IPS DF 6.9 (cell line): ENCODE measurements around the gene IP6K3.
A peak's percentile ranks its signal among the peaks of the same experiment; 100 is the strongest.

Experiments
- DNase-seq: peaks from one replicate; pipeline ENCODE4 v3.0.0-alpha.2; 2013; ENCODE audit warnings: low read depth, low spot score
- H3K27ac ChIP-seq: one replicate; pipeline ENCODE4 v1.5.1; 2013; ENCODE audit warnings: low read length, control low read depth
- H3K27me3 ChIP-seq: 2 replicates; pipeline ENCODE4 v1.6.1; 2013; ENCODE audit warnings: mild to moderate bottlenecking, low read length; ENCODE audit not compliant: control insufficient read depth, insufficient read depth
- H3K36me3 ChIP-seq: 2 replicates; pipeline ENCODE4 v1.6.1; 2013; ENCODE audit warnings: low read length; ENCODE audit not compliant: control insufficient read depth, insufficient read depth
- H3K4me1 ChIP-seq: 2 replicates; pipeline ENCODE4 v1.6.1; 2013; ENCODE audit warnings: low read length; ENCODE audit not compliant: control insufficient read depth, insufficient read depth
- H3K4me3 ChIP-seq: 2 replicates; pipeline ENCODE4 v1.5.1; 2013; ENCODE audit warnings: mild to moderate bottlenecking, low read length
- H3K9me3 ChIP-seq: 2 replicates; pipeline ENCODE4 v1.6.1; 2013; ENCODE audit warnings: low read length, inconsistent platforms; ENCODE audit not compliant: control insufficient read depth, insufficient read depth
- WGBS: extraction: QIAGEN DNeasy Blood & Tissue Kit; methylation state at CpG from one replicate; pipeline ENCODE4 v1.1.7; 2013; ENCODE audit warnings: mixed read lengths, missing lambda C conversion rate; ENCODE audit not compliant: insufficient read length, insufficient coverage; 5-methylcytosine and 5-hydroxymethylcytosine counted together

Gene IP6K3

DNA sequence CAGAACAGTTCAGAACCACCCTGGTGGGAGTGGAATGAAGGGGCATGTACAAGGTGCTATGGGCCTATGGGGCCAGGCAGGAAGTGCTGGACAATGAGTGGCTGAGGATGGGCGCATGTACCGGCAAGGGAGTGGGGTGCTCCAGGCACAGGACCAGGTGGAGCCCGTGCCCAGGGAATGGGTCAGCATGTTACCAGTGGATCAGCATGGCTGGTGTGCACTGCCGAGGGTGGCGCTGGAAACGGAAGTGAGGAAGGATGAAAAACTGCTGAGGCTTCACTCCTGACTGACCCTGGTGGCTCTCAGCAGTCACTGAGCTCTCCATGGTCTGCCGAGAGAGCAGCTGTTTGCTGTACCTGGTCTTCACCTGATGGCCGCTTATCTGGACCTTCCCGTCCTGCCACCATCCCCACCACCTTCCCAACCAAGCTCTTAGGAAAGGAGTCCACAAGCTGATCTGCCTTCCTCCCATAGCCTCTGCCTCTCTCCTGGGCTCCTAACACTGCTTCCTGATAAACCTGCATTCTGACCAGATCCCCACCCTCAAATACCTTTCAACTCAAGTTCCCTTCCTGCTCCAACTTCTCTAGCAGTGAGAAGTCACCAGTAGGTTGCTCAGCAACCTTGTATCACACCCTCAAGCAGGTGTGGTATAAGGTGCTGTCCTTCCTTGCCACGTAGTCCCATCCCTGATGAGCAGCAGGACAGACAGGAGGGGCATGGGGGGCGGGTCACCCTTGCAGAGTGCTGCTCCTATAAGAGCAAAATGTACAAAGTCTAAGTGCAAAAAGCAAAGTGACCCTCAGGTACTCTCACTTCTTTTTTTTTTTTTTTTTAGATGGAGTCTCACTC, 42.3 kb downstream of the IP6K3 start:
- Histone ChIP-seq H3K36me3 (0 out of 2 replicates have a peak, but pooled peaks cover 5% of the 10 kb centered on the region), H3K4me3 (no peak overlapping the region), H3K4me1 (no peaks in the 10 kb centered on the region), H3K9me3 (no peaks in the 10 kb centered on the region), H3K27me3 (no peaks in the 10 kb centered on the region), H3K27ac (no peak overlapping the region)
- DNase-seq = no peak
- no CpG with 5 or more reads among the region's 11 CpGs for WGBS

GRCh38 chr6:33702345-33702977, 44.2 kb downstream of the IP6K3 start:
- H3K4me1 ChIP-seq = no peaks in the 10 kb centered on the region; the same call in 1 of the 2 replicates
- H3K36me3 ChIP-seq = peaks cover 9% of the 10 kb centered on the region
- H3K27me3 ChIP-seq = no peaks in the 10 kb centered on the region
- no peak overlapping the region for H3K27ac ChIP-seq
- no peaks in the 10 kb centered on the region for H3K9me3 ChIP-seq
- WGBS = no CpG with 5 or more reads among the region's 1 CpG
- no peak for DNase-seq
- no peak overlapping the region for H3K4me3 ChIP-seq

- DNase-seq = peak; percentile 86
- H3K36me3 ChIP-seq = peaks cover 22% of the 10 kb centered on the region
- no peaks in the 10 kb centered on the region for H3K27me3 ChIP-seq
- H3K4me3 ChIP-seq = no peak overlapping the region
- WGBS = no CpG with 5 or more reads among the region's 10 CpGs
- no peaks in the 10 kb centered on the region for H3K9me3 ChIP-seq
- no peak overlapping the region for H3K27ac ChIP-seq
- H3K4me1 ChIP-seq = no peaks in the 10 kb centered on the region; the same call in 1 of the 2 replicates
These were observed 46.2 kb downstream of the IP6K3 start for GRCh38 chr6:33700391-33701050.

DNA sequence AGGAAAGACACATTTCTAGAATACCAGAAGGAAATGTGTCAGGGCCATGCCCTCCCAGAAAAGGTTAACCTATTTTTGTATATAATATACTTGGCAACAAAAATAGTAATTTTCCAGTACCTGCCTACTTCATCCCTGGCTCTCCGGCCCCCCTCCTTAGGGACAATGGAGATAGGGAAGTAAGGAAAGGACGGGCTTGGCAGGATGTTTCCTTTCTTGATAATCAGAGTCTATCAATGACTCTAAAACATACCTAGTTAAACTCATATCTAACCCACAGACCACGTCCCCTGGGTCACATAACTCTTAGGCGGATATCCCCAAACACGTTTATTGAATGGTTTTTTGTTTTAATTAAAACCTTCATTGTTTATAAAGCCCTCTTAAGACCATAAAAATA, 47.0 kb downstream of the IP6K3 start:
- no peaks in the 10 kb centered on the region for H3K9me3 ChIP-seq
- H3K36me3 ChIP-seq = peaks cover 29% of the 10 kb centered on the region
- H3K4me3 ChIP-seq = no peak overlapping the region
- no peaks in the 10 kb centered on the region for H3K27me3 ChIP-seq
- no peak for DNase-seq
- no peak overlapping the region for H3K27ac ChIP-seq
- WGBS = no CpG with 5 or more reads among the region's 5 CpGs
- no peaks in the 10 kb centered on the region; the same call in 1 of the 2 replicates for H3K4me1 ChIP-seq

DNA sequence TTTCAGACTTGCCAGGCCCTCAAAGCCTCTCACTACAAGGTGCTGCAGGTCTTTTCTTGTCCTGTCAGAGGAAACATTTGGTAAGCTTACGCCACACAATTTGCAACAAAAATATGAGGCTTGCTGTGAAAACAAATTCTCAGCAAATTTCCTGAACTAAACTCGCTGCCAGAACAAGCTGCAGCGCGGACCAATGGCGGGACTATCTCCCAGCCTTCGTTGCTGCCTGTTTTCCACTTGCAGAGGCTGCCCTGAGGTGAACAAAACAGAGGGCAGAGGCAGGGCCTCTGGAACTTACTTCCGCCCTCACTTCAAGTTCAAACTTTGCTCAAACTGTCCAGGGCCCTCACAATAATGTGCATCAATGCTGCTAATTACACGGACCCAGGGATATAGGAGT, 47.6 kb downstream of the IP6K3 start:
- H3K36me3 ChIP-seq = peaks cover 32% of the 10 kb centered on the region
- no peaks in the 10 kb centered on the region for H3K9me3 ChIP-seq
- H3K27me3 ChIP-seq = no peaks in the 10 kb centered on the region
- no peak for DNase-seq
- H3K4me3 ChIP-seq = no peak overlapping the region
- H3K27ac ChIP-seq = no peak overlapping the region
- WGBS = no CpG with 5 or more reads among the region's 8 CpGs
- H3K4me1 ChIP-seq = no peaks in the 10 kb centered on the region; the same call in 1 of the 2 replicates

DNA sequence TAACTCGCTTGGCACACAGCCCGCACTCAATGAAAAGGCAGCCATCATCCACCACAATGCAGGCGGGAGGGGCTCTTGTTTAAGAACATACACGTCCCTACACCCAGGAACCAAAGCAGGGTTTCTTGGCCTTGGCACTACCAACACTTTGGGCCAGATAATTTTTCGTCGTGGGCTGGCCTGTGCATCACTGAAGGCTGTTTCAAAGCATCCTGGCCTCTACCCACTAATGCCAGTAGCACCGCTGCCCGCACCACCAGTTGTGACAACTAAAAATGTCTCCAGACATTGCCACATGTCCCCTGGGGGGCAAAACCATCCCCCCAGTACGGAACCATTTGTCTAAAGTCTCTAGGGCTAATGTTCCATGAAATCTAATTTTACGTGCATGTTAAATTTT, 48.2 kb downstream of the IP6K3 start:
- no peaks in the 10 kb centered on the region for H3K27me3 ChIP-seq
- H3K27ac ChIP-seq = no peak overlapping the region
- H3K4me1 ChIP-seq = no peaks in the 10 kb centered on the region; the same call in 1 of the 2 replicates
- no peaks in the 10 kb centered on the region for H3K9me3 ChIP-seq
- DNase-seq = no peak
- peaks cover 36% of the 10 kb centered on the region for H3K36me3 ChIP-seq
- H3K4me3 ChIP-seq = no peak overlapping the region
- no CpG with 5 or more reads among the region's 10 CpGs for WGBS

- Histone ChIP-seq H3K36me3 (peaks cover 42% of the 10 kb centered on the region), H3K27ac (no peak overlapping the region), H3K4me3 (no peak overlapping the region), H3K4me1 (no peaks in the 10 kb centered on the region; the same call in 1 of the 2 replicates), H3K27me3 (no peaks in the 10 kb centered on the region), H3K9me3 (no peaks in the 10 kb centered on the region)
- no peak for DNase-seq
- WGBS = no CpG with 5 or more reads among the region's 10 CpGs
These were observed 48.9 kb downstream of the IP6K3 start for GRCh38 chr6:33697845-33698244.

DNA sequence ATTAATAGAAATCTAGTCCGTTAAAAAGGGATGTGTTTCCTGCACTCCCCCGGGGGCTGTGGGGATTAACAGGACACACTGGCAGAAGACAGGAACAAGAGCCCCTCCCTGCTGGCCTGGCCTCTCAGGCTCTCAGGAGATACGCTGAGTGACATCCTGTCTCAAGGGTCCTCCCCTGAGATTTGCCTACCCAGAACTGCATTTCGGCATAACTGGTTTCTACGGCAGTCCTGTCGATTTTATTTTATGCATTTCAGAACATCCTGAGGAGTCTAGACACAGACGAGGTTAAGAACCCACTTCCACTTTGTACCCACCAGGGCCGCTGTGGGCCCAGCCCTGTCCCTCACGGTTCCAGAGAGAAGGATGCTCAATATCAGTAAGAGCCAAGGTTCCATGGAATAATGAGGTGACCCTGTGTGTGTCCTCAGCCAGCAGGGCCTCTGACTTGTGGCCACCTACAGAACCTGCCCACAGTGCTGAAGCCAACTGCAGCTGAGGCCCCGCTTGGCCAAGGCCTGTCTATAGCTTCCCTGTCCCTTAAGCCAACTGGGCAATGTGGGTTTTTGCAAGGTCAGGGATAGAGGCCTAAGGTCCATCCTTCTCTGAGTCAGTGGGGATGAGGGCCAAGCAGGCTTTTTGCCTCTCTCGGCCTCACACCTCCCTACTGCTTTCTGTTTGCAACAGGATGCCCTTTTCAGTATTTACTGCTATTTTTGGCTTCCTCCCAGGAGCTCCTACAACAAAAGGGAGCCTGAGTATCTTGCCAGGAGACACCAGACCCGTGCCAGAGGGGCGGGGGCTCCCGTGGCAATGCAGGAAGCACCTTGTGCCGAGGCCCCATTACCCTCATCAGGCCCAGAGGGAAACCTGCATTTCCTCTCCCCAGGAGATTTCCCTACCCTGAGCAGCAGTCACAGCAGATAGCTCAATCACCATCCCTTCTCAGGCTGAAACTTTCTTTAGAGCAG, 49.9 kb downstream of the IP6K3 start:
- Histone ChIP-seq H3K27ac (no peak overlapping the region), H3K4me1 (no peaks in the 10 kb centered on the region; the same call in 1 of the 2 replicates), H3K36me3 (peaks cover 45% of the 10 kb centered on the region), H3K27me3 (no peaks in the 10 kb centered on the region), H3K9me3 (no peaks in the 10 kb centered on the region), H3K4me3 (no peak overlapping the region)
- WGBS = no CpG with 5 or more reads among the region's 15 CpGs
- no peak for DNase-seq

DNA sequence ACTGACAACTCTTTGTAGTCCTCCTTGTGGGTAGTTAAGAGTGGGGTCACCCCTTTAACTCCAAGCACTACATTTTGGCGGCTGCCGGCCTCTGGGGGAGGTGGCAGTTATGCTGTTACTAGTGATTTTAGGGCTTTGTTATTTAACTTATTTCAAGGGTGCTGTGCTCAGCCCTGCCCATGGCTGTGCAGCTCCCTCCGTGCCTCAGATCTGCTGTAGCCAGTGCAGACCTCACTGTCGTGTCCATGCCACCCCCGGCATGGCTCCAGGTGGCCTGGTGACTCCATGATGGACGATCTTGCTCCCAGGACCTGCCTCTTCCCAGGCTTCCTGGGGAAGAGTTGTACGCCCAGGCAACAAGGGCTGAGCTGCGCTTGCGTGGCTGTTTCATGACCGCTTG, 50.6 kb downstream of the IP6K3 start:
- no CpG with 5 or more reads among the region's 10 CpGs for WGBS
- no peaks in the 10 kb centered on the region; the same call in 1 of the 2 replicates for H3K4me1 ChIP-seq

More for the DNA sequence above, 50.6 kb downstream of the IP6K3 start:
- Histone ChIP-seq H3K4me3 (no peak overlapping the region), H3K9me3 (no peaks in the 10 kb centered on the region), H3K27ac (no peak overlapping the region), H3K36me3 (peaks cover 49% of the 10 kb centered on the region), H3K27me3 (no peaks in the 10 kb centered on the region)
- DNase-seq = no peak
